ENCODE measurements around the gene SIPA1L3.
A peak's percentile ranks its signal among the peaks of the same experiment; 100 is the strongest.

Gene SIPA1L3

GRCh38 chr19:38073841-38074685 lies 167.1 kb downstream of the SIPA1L3 start:
- DNase-seq = no peak

- no peak for DNase-seq
Measured at GRCh38 chr19:38076337-38076736, 169.3 kb downstream of the SIPA1L3 start.

GRCh38 chr19:38078302-38078930 lies 171.4 kb downstream of the SIPA1L3 start:
- no peak for DNase-seq

GRCh38 chr19:38079926-38080380 lies 172.9 kb downstream of the SIPA1L3 start:
- DNase-seq = no peak

- DNase-seq = no peak
Measured at GRCh38 chr19:38081547-38082255, 174.7 kb downstream of the SIPA1L3 start.

GRCh38 chr19:38082256-38083118 lies 175.5 kb downstream of the SIPA1L3 start:
- no peak for DNase-seq

GRCh38 chr19:38084196-38084595 lies 177.2 kb downstream of the SIPA1L3 start:
- no peak for DNase-seq

- DNase-seq = no peak
Measured at GRCh38 chr19:38089440-38089839, 182.4 kb downstream of the SIPA1L3 start.

- no peak for DNase-seq
Measured at GRCh38 chr19:38093154-38093553, 186.1 kb downstream of the SIPA1L3 start.

- DNase-seq = no peak
Measured at GRCh38 chr19:38093587-38093986, 186.6 kb downstream of the SIPA1L3 start.

- DNase-seq = peak; percentile 56
Measured at GRCh38 chr19:38095411-38096308, 188.7 kb downstream of the SIPA1L3 start.

- DNase-seq = no peak
Measured at GRCh38 chr19:38099966-38100365, 193.0 kb downstream of the SIPA1L3 start.

GRCh38 chr19:38100589-38100988 lies 193.6 kb downstream of the SIPA1L3 start:
- no peak for DNase-seq

- DNase-seq = no peak
Measured at GRCh38 chr19:38101723-38102122, 194.7 kb downstream of the SIPA1L3 start.

GRCh38 chr19:38105574-38105973 lies 198.6 kb downstream of the SIPA1L3 start:
- DNase-seq = no peak

- no peak for DNase-seq
Measured at GRCh38 chr19:38107129-38107528, 200.1 kb downstream of the SIPA1L3 start.

GRCh38 chr19:38111898-38112297 lies 204.9 kb downstream of the SIPA1L3 start:
- no peak for DNase-seq

- DNase-seq = no peak
Measured at GRCh38 chr19:38114651-38115050, 207.6 kb downstream of the SIPA1L3 start.

GRCh38 chr19:38115271-38115802 lies 208.3 kb downstream of the SIPA1L3 start:
- DNase-seq = no peak

GRCh38 chr19:38118176-38118575 lies 211.2 kb downstream of the SIPA1L3 start:
- no peak for DNase-seq

- no peak for DNase-seq
Measured at GRCh38 chr19:38120471-38121025, 213.5 kb downstream of the SIPA1L3 start.
